ENCODE data around the gene RFX4. TPM values are rescaled to one million over a fixed set of nuclear protein-coding genes. Genes with fewer than 3 reads are reported as not detected.

The RFX4 gene
- total RNA-seq, 1 donor from 2014 or later, result not detected

DNA sequence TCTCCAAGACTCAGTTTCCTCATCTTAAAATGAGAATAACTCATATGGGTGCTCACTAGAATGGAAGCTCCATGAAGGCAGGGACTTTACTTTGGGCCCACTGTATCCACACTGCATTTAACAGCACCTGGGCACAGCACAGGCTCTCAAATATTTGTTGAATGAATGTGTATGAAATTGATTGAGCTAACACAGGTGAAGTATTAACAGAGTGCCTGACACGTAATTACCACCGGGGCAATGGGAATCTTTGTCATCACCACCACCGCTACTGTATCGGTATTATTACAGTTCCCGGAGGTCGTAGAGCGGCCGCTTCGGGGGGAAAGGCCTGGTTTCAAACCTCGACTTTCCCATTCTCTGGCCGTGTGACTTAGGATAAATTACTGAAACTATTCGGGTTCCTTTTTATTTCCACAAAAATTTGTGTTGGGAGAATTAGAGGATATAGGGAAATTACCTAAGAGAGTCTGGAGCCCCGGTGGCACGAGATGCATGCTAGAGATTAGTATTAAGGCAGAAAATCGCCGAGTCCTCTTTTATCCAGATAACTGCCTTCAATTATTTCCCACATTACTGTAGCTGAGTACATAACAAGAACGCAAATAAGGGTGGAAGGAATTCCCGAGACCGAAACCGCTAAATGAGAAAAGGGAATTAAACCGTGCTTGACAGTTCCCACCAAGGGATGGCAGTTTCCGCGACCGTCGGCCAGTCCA is 190.6 kb downstream of the RFX4 start:
- peak overlapping the region; percentile 99 for H3K4me3 ChIP-seq (ENCODE audit: low read depth, low read length)
- DNase-seq (ENCODE audit: low read depth), result peak; percentile 27
- TF ChIP-seq, protein P1, sequence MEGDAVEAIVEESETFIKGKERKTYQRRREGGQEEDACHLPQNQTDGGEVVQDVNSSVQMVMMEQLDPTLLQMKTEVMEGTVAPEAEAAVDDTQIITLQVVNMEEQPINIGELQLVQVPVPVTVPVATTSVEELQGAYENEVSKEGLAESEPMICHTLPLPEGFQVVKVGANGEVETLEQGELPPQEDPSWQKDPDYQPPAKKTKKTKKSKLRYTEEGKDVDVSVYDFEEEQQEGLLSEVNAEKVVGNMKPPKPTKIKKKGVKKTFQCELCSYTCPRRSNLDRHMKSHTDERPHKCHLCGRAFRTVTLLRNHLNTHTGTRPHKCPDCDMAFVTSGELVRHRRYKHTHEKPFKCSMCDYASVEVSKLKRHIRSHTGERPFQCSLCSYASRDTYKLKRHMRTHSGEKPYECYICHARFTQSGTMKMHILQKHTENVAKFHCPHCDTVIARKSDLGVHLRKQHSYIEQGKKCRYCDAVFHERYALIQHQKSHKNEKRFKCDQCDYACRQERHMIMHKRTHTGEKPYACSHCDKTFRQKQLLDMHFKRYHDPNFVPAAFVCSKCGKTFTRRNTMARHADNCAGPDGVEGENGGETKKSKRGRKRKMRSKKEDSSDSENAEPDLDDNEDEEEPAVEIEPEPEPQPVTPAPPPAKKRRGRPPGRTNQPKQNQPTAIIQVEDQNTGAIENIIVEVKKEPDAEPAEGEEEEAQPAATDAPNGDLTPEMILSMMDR (conservative IDR thresholded peaks at IDR 0.05; ENCODE audit: low read depth, low read length), result no peak

DNA sequence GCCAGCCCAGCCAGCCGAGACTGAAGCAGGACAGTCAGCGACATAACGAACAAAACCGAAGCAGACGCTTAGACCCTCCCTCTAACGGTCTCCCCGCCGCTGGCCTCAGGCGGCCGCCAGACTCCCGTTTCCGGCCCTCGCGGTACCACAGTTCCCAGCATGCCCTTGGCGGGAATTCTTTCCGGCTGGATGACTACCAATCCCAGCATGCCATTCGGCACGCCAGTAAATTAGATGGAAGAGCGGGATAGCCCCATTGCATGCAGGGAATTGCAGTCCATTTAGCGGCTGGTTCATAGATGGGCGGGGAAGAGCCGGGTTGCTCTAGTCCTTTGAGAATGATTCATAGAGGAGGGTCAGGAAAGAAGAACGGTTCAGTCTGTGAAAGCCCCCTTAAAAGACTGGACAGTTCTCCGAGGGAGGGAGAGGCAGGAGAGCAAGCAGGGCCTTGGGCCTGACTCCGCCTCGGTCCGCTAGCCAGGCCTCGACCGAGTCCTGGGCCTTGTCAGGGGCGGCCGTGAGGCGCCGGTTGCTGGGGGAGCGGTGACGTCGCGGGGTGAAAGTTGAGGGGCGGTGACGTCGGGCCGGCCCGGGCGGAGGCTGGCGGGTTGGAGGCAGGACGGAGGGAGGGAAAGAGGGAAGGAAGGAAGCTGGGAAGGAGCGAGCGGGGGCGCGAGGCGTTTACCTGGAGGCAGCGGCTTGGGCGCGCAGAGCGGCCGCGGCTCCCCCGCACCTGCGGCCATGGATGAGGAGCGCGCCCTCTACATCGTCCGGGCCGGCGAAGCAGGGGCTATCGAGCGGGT is 191.4 kb downstream of the RFX4 start, which contains the start of gene RIC8B:
Gene RIC8B (plus strand): TSS at position 678 of the 803 bp plus-strand sequence. CDS start 64 bp downstream, at position 742.
- H3K4me3 ChIP-seq (ENCODE audit: low read depth, low read length), result peak within 1 kb of the TSS; percentile 99
- peak; percentile 95 for DNase-seq (ENCODE audit: low read depth)

DNA sequence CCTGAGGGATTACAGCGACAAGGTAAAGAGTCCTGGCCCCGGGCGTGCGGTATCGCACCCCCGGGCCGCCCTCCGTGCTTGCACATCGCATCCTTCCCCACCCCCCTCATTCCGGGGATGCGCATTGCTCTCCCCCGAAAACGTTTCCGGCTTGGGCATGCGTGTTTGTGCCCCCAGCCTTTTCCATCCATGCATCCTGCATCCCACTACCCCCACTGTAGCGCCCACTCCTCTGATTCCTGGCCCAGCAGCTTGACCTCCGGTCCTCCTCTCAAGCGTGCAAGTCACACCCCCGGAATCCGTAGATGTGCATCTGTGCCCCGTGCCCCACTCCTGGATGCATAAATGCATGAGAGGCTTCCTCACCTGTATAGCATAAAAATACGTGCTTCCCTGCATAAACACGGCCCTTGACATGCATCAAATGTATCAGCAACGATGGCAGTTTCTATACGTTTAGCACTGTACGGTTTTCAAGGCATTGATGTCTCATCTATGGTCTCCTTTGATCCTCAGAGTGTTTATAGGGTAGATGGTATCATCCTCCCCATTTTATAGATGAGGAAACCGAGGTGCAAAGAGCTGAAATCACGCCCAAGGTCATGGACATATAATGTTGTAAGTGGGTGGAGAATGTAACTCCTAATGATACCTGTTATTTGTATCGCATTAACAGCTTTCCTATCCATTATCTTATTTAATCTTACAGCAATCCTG is 192.2 kb downstream of the RFX4 start:
- TF ChIP-seq, protein P1 (conservative IDR thresholded peaks at IDR 0.05; ENCODE audit: low read depth, low read length), result no peak
- peak overlapping the region; percentile 99 for H3K4me3 ChIP-seq (ENCODE audit: low read depth, low read length)
- DNase-seq (ENCODE audit: low read depth), result no peak

More for the DNA sequence above, 191.4 kb downstream of the RFX4 start, which contains the start of gene RIC8B:
- TF ChIP-seq, protein P1 (conservative IDR thresholded peaks at IDR 0.05; ENCODE audit: low read depth, low read length), result no peak

DNA sequence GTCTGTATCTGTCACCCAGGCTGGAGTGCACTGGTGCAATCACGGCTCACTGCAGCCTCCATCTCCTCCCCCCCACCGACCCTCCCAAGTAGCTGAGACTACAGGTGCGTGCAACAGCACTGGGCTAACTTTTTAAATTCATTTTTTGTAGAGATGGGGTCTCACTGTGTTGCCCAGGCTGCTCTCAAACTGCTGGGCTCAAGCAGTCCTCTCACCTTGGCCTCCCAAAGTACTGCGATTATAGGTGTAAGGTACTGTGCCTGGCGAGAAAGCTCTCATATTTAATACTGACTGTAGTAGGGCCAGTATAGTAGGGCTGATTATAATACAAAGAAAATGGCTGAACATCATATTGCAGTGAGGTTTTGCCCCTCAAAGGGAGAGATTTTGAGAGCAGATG is 194.1 kb downstream of the RFX4 start:
- H3K4me3 ChIP-seq (ENCODE audit: low read depth, low read length), result no peak overlapping the region
- TF ChIP-seq, protein P1 (conservative IDR thresholded peaks at IDR 0.05; ENCODE audit: low read depth, low read length), result no peak
- no peak for DNase-seq (ENCODE audit: low read depth)

DNA sequence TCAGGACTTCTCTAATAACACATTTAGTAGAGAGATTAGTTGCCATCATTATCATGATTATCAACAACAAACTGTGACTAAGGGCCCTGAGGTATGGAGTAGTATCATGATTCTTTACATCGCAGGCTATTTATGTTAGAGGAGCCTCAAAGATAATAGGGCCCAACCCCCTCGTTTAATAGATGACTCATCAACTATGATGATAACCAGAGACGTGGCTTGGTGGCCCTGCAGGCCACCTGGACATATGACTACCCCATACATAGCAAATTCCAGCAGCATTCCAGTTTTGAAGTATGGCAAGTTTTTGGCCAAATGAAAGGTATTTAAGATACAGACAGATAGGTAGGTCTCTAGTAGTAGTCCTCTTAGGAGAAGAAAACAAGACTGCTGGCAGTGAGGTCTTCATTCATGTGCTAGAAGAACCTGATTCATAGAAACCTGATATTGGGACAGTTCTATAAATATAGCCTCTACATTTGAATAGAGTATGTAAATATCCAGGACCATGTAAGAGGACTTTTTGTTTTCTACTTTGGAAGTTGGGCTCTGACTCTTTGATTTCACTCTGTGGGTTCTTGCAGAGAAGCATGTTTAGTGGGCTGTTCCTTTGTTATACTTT is 197.3 kb downstream of the RFX4 start:
- TF ChIP-seq, protein P1 (conservative IDR thresholded peaks at IDR 0.05; ENCODE audit: low read depth, low read length), result no peak
- no peak overlapping the region for H3K4me3 ChIP-seq (ENCODE audit: low read depth, low read length)
- DNase-seq (ENCODE audit: low read depth), result no peak

DNA sequence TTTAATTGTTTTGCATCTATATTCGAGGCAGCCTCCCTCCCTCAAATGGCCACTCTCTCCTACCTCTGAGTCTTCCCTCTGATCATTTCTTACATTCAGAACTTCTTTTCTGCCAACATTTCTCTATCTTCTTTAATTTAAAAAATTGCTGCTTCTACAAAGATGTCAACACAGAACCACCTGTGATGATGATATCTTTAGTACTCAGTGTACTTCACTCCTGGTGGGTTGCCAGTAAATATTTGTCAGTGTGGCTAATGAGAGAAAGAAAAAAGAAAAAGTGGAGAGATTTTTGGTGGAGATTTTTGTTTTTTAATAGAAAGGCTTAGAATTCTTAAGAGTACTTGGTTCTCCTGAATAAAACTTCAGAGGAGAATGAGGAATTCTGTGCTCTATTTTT is 199.8 kb downstream of the RFX4 start:
- no peak for DNase-seq (ENCODE audit: low read depth)
- H3K4me3 ChIP-seq (ENCODE audit: low read depth, low read length), result no peak overlapping the region
- TF ChIP-seq, protein P1 (conservative IDR thresholded peaks at IDR 0.05; ENCODE audit: low read depth, low read length), result no peak

All from epithelial cell of proximal tubule (primary cell).